Measurements from ENCODE around the gene PRKN. TPM values are rescaled to one million over a fixed set of nuclear protein-coding genes. Genes with fewer than 3 reads are reported as not detected.

Gene PRKN
- total and polyA plus RNA-seq, 3 experiments from 2014 or later: 0.22 to 1.0 (median 0.55) TPM

- Histone ChIP-seq H3K4me3 (ENCODE audit: low read length) (no peak overlapping the region), H3K4me1 (ENCODE audit: insufficient read depth, low read length) (no peaks in the 10 kb centered on the region), H3K27me3 (ENCODE audit: insufficient read depth, low read length, poor library complexity, severe bottlenecking) (no peaks in the 10 kb centered on the region), H3K36me3 (ENCODE audit: insufficient read depth, low read length) (no peaks in the 10 kb centered on the region), H3K9me3 (ENCODE audit: low read length) (no peaks in the 10 kb centered on the region), H3K27ac (ENCODE audit: low read depth, low read length) (no peak overlapping the region)
- no peak overlapping the region for H3K4me3 Mint-ChIP-seq
- CTCF ChIA-PET: interaction anchor here (1.0 to 1.3 kb wide), 2 partner anchors 24 to 26 kb away, joined by 3 read pairs; no protein-coding TSS in a partner anchor
- POLR2A ChIA-PET: no interaction called here
- peak overlapping the region in 1 of 8 donors; percentile 25 for H3K27ac Mint-ChIP-seq
- H3K36me3 Mint-ChIP-seq: no peaks in the 10 kb centered on the region
- no peaks in the 10 kb centered on the region for H3K27me3 Mint-ChIP-seq
- no peaks in the 10 kb centered on the region for H3K9me3 Mint-ChIP-seq
- DNase-seq: no peak
- H3K4me1 Mint-ChIP-seq: no peaks in the 10 kb centered on the region
These were observed 1379.5 kb downstream of the PRKN start for GRCh38 chr6:161347988-161348627.

- H3K4me3 ChIP-seq (ENCODE audit: low read length): no peak overlapping the region
- no peaks in the 10 kb centered on the region for H3K9me3 ChIP-seq (ENCODE audit: low read length)
- DNase-seq: no peak
- no peaks in the 10 kb centered on the region for H3K36me3 ChIP-seq (ENCODE audit: insufficient read depth, low read length)
- Mint-ChIP-seq H3K27ac (no peak overlapping the region), H3K4me1 (no peaks in the 10 kb centered on the region), H3K27me3 (peaks cover 0 to 5% of the 10 kb centered on the region in 2 donors), H3K4me3 (no peak overlapping the region), H3K36me3 (no peaks in the 10 kb centered on the region), H3K9me3 (no peaks in the 10 kb centered on the region)
- H3K4me1 ChIP-seq (ENCODE audit: insufficient read depth, low read length): no peaks in the 10 kb centered on the region
- ChIA-PET CTCF (interaction anchor here (1.3 kb wide), 1 partner anchor 27 kb away, joined by 3 read pairs; no protein-coding TSS in a partner anchor), POLR2A (no interaction called here)
- H3K27ac ChIP-seq (ENCODE audit: low read depth, low read length): no peak overlapping the region
- H3K27me3 ChIP-seq (ENCODE audit: insufficient read depth, low read length, poor library complexity, severe bottlenecking): no peaks in the 10 kb centered on the region
These were observed 1380.4 kb downstream of the PRKN start for GRCh38 chr6:161347125-161347524.

- H3K4me1 Mint-ChIP-seq: no peaks in the 10 kb centered on the region
- Histone ChIP-seq H3K36me3 (ENCODE audit: insufficient read depth, low read length) (no peaks in the 10 kb centered on the region), H3K27me3 (ENCODE audit: insufficient read depth, low read length, poor library complexity, severe bottlenecking) (no peaks in the 10 kb centered on the region), H3K27ac (ENCODE audit: low read depth, low read length) (no peak overlapping the region), H3K4me1 (ENCODE audit: insufficient read depth, low read length) (no peaks in the 10 kb centered on the region), H3K9me3 (ENCODE audit: low read length) (no peaks in the 10 kb centered on the region), H3K4me3 (ENCODE audit: low read length) (no peak overlapping the region)
- ChIA-PET CTCF (interaction anchor here (1.3 kb wide), 1 partner anchor 27 kb away, joined by 3 read pairs; no protein-coding TSS in a partner anchor), POLR2A (no interaction called here)
- H3K36me3 Mint-ChIP-seq: no peaks in the 10 kb centered on the region
- DNase-seq: no peak
- H3K9me3 Mint-ChIP-seq: no peaks in the 10 kb centered on the region
- H3K4me3 Mint-ChIP-seq: no peak overlapping the region
- H3K27me3 Mint-ChIP-seq: peaks cover 0 to 5% of the 10 kb centered on the region in 2 donors
- H3K27ac Mint-ChIP-seq: no peak overlapping the region
These were observed 1380.8 kb downstream of the PRKN start for GRCh38 chr6:161346717-161347116.

GRCh38 chr6:161344626-161345025 is 1382.9 kb downstream of the PRKN start:
- H3K36me3 Mint-ChIP-seq: no peaks in the 10 kb centered on the region
- CTCF ChIA-PET: no interaction called here

GRCh38 chr6:161342039-161342438 is 1385.5 kb downstream of the PRKN start:
- Histone ChIP-seq H3K27ac (ENCODE audit: low read depth, low read length) (no peak overlapping the region), H3K9me3 (ENCODE audit: low read length) (no peaks in the 10 kb centered on the region), H3K4me1 (ENCODE audit: insufficient read depth, low read length) (no peaks in the 10 kb centered on the region), H3K27me3 (ENCODE audit: insufficient read depth, low read length, poor library complexity, severe bottlenecking) (no peaks in the 10 kb centered on the region), H3K36me3 (ENCODE audit: insufficient read depth, low read length) (no peaks in the 10 kb centered on the region), H3K4me3 (ENCODE audit: low read length) (no peak overlapping the region)
- Mint-ChIP-seq H3K4me1 (no peaks in the 10 kb centered on the region), H3K27ac (no peak overlapping the region), H3K36me3 (no peaks in the 10 kb centered on the region), H3K27me3 (peaks cover 0 to 9% of the 10 kb centered on the region in 2 donors), H3K9me3 (no peaks in the 10 kb centered on the region), H3K4me3 (no peak overlapping the region)
- DNase-seq: no peak
- ChIA-PET POLR2A (no interaction called here), CTCF (no interaction called here)

More at GRCh38 chr6:161344626-161345025, 1382.9 kb downstream of the PRKN start:
- no peak overlapping the region for H3K27ac Mint-ChIP-seq
- H3K4me3 Mint-ChIP-seq: no peak overlapping the region
- Histone ChIP-seq H3K27me3 (ENCODE audit: insufficient read depth, low read length, poor library complexity, severe bottlenecking) (no peaks in the 10 kb centered on the region), H3K27ac (ENCODE audit: low read depth, low read length) (no peak overlapping the region), H3K4me1 (ENCODE audit: insufficient read depth, low read length) (no peaks in the 10 kb centered on the region), H3K9me3 (ENCODE audit: low read length) (no peaks in the 10 kb centered on the region), H3K36me3 (ENCODE audit: insufficient read depth, low read length) (no peaks in the 10 kb centered on the region), H3K4me3 (ENCODE audit: low read length) (no peak overlapping the region)
- POLR2A ChIA-PET: no interaction called here
- no peak for DNase-seq
- H3K4me1 Mint-ChIP-seq: no peaks in the 10 kb centered on the region
- H3K9me3 Mint-ChIP-seq: no peaks in the 10 kb centered on the region
- H3K27me3 Mint-ChIP-seq: peaks cover 0 to 9% of the 10 kb centered on the region in 2 donors

GRCh38 chr6:161341638-161342037 is 1385.9 kb downstream of the PRKN start:
- Histone ChIP-seq H3K27ac (ENCODE audit: low read depth, low read length) (no peak overlapping the region), H3K4me1 (ENCODE audit: insufficient read depth, low read length) (no peaks in the 10 kb centered on the region), H3K27me3 (ENCODE audit: insufficient read depth, low read length, poor library complexity, severe bottlenecking) (no peaks in the 10 kb centered on the region), H3K9me3 (ENCODE audit: low read length) (no peaks in the 10 kb centered on the region), H3K36me3 (ENCODE audit: insufficient read depth, low read length) (no peaks in the 10 kb centered on the region), H3K4me3 (ENCODE audit: low read length) (no peak overlapping the region)
- Mint-ChIP-seq H3K9me3 (no peaks in the 10 kb centered on the region), H3K4me3 (no peak overlapping the region), H3K4me1 (no peaks in the 10 kb centered on the region), H3K27me3 (peaks cover 0 to 9% of the 10 kb centered on the region in 2 donors), H3K36me3 (no peaks in the 10 kb centered on the region), H3K27ac (no peak overlapping the region)
- ChIA-PET POLR2A (no interaction called here), CTCF (no interaction called here)
- DNase-seq: no peak

- DNase-seq: no peak
- Histone ChIP-seq H3K9me3 (ENCODE audit: low read length) (no peaks in the 10 kb centered on the region), H3K4me1 (ENCODE audit: insufficient read depth, low read length) (no peaks in the 10 kb centered on the region), H3K27ac (ENCODE audit: low read depth, low read length) (no peak overlapping the region), H3K27me3 (ENCODE audit: insufficient read depth, low read length, poor library complexity, severe bottlenecking) (no peaks in the 10 kb centered on the region), H3K4me3 (ENCODE audit: low read length) (no peak overlapping the region), H3K36me3 (ENCODE audit: insufficient read depth, low read length) (no peaks in the 10 kb centered on the region)
- Mint-ChIP-seq H3K4me3 (no peak overlapping the region), H3K36me3 (no peaks in the 10 kb centered on the region), H3K4me1 (no peaks in the 10 kb centered on the region), H3K27me3 (peaks cover 6 to 8% of the 10 kb centered on the region in 2 donors), H3K9me3 (no peaks in the 10 kb centered on the region), H3K27ac (no peak overlapping the region)
- CTCF ChIA-PET: no interaction called here
- POLR2A ChIA-PET: no interaction called here
These were observed 1389.6 kb downstream of the PRKN start for GRCh38 chr6:161338015-161338414.

GRCh38 chr6:161336479-161336878 is 1391.1 kb downstream of the PRKN start:
- H3K4me3 Mint-ChIP-seq: no peak overlapping the region
- ChIA-PET CTCF (no interaction called here), POLR2A (no interaction called here)
- H3K9me3 ChIP-seq (ENCODE audit: low read length): no peaks in the 10 kb centered on the region
- no peak for DNase-seq
- H3K4me1 Mint-ChIP-seq: no peaks in the 10 kb centered on the region
- no peaks in the 10 kb centered on the region for H3K27me3 ChIP-seq (ENCODE audit: insufficient read depth, low read length, poor library complexity, severe bottlenecking)
- H3K4me1 ChIP-seq (ENCODE audit: insufficient read depth, low read length): no peaks in the 10 kb centered on the region
- no peaks in the 10 kb centered on the region for H3K36me3 ChIP-seq (ENCODE audit: insufficient read depth, low read length)
- peaks cover 4 to 6% of the 10 kb centered on the region in 2 donors for H3K27me3 Mint-ChIP-seq
- H3K36me3 Mint-ChIP-seq: no peaks in the 10 kb centered on the region
- no peaks in the 10 kb centered on the region for H3K9me3 Mint-ChIP-seq
- H3K27ac Mint-ChIP-seq: no peak overlapping the region
- H3K4me3 ChIP-seq (ENCODE audit: low read length): no peak overlapping the region
- H3K27ac ChIP-seq (ENCODE audit: low read depth, low read length): no peak overlapping the region
